HFFc6 (cell line): ENCODE measurements around the gene PTGS1. TPM values are rescaled to one million over a fixed set of nuclear protein-coding genes. Genes with fewer than 3 reads are reported as not detected.

Experiments used
- DNase-seq: peaks from one replicate; pipeline ENCODE4 v3.0.0-alpha.2; 2018
- H3K27ac Mint-ChIP-seq: 2 replicates; pipeline ENCODE4 v1.8.0; 2020; ENCODE audit warnings: mild to moderate bottlenecking, mixed read lengths
- H3K27me3 Mint-ChIP-seq: 2 replicates; pipeline ENCODE4 v1.8.0; 2021; ENCODE audit warnings: mild to moderate bottlenecking, moderate library complexity, mixed read lengths; ENCODE audit not compliant: insufficient read depth
- H3K36me3 Mint-ChIP-seq: 2 replicates; pipeline ENCODE4 v1.8.0; 2021; ENCODE audit warnings: low read depth, mixed read lengths
- H3K4me1 Mint-ChIP-seq: 2 replicates; pipeline ENCODE4 v1.8.0; 2020; ENCODE audit warnings: low read depth, mixed read lengths
- H3K4me3 Mint-ChIP-seq: 2 replicates; pipeline ENCODE4 v1.8.0; 2020; ENCODE audit warnings: mild to moderate bottlenecking, moderate library complexity, mixed read lengths
- H3K9me3 Mint-ChIP-seq: 2 replicates; pipeline ENCODE4 v1.8.0; 2020; ENCODE audit warnings: mild to moderate bottlenecking, mixed read lengths
- CTCF ChIP-seq: fragments of 200-600 bp; sonication (generic); IDR thresholded peaks from 2 replicates; pipeline ENCODE4 v1.5.0; 2021; ENCODE audit warnings: antibody characterized with exemption, mild to moderate bottlenecking
- total RNA-seq, 6 experiments: library from RNA; stranded (reverse); fragmentation: NEBNext Ultra II Directional; extraction: Animal tissue kit (Norgen Biotek cat#: 25700); gene quantifications; 2 replicates in 1 of 6; 3 replicates in 5 of 6; pipeline ENCODE4 v1.2.3, GENCODE V29; 2021

PTGS1 gene
- total RNA-seq, 6 experiments from 2014 or later = 33.0 to 122 (median 102) TPM

- peaks cover 12% of the 10 kb centered on the region; the same call in 1 of the 2 replicates for H3K27me3 Mint-ChIP-seq
- DNase-seq = no peak
- H3K4me3 Mint-ChIP-seq = no peak overlapping the region
- no peaks in the 10 kb centered on the region for H3K36me3 Mint-ChIP-seq
- peaks cover 12% of the 10 kb centered on the region for H3K4me1 Mint-ChIP-seq
- H3K27ac Mint-ChIP-seq = no peak overlapping the region
- TF ChIP-seq CTCF = no peak
- H3K9me3 Mint-ChIP-seq = no peaks in the 10 kb centered on the region
Measured at GRCh38 chr9:122336189-122336588, 34.6 kb upstream of the PTGS1 start.

- H3K36me3 Mint-ChIP-seq = no peaks in the 10 kb centered on the region
- H3K4me1 Mint-ChIP-seq = peaks cover 12% of the 10 kb centered on the region
- no peak for TF ChIP-seq CTCF
- H3K9me3 Mint-ChIP-seq = no peaks in the 10 kb centered on the region
- peaks cover 10% of the 10 kb centered on the region; the same call in 1 of the 2 replicates for H3K27me3 Mint-ChIP-seq
- no peak overlapping the region for H3K27ac Mint-ChIP-seq
- H3K4me3 Mint-ChIP-seq = no peak overlapping the region
- DNase-seq = no peak
Measured at GRCh38 chr9:122336866-122337555, 33.8 kb upstream of the PTGS1 start.

DNA sequence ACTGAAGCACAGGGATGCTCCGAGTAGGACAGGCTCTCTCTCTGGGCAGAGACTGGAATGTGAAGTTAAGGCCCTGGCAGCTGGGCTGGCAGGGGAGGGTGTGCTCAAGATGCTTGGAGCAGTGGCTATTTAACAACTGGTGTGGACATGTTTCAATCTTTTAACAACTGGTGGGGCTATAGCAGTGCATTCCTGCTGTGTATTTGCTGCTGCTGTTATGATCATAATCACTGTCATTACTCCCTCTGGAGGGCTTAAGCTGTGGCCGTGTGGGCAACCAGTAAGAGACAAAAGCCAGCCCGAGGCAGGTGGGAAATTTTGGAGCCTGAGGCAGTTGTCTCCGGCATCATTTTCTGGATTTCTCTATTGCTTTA, 33.3 kb upstream of the PTGS1 start:
- Mint-ChIP-seq H3K4me3 (no peak overlapping the region), H3K27me3 (peaks cover 13% of the 10 kb centered on the region; the same call in 1 of the 2 replicates), H3K36me3 (no peaks in the 10 kb centered on the region), H3K4me1 (peaks cover 12% of the 10 kb centered on the region), H3K27ac (no peak overlapping the region), H3K9me3 (no peaks in the 10 kb centered on the region)
- DNase-seq = no peak
- TF ChIP-seq CTCF = no peak

DNA sequence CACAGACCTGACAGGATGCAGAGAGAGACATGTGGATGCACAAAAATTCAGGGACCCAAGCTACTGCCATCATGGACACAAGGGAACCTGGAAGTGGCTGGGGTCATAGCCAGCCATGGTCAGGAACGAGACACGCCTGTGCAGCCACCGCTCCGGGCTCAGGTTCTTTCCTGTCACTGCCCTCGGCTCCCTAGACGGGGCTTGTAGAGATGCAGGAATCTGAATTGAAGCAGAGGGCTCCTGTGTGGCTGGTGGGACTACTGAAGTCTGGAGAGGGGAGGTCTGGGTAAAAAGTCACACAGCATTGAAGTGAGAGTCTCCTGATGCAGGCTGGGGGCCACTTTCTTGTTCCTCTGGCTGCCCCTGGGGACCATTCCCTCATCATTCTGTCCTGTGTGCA, 32.3 kb upstream of the PTGS1 start:
- no peak overlapping the region for H3K4me3 Mint-ChIP-seq

GRCh38 chr9:122338994-122339393, 31.8 kb upstream of the PTGS1 start:
- no peak for DNase-seq
- Mint-ChIP-seq H3K27me3 (peaks cover 17% of the 10 kb centered on the region; the same call in 1 of the 2 replicates), H3K9me3 (no peaks in the 10 kb centered on the region), H3K4me3 (no peak overlapping the region), H3K36me3 (no peaks in the 10 kb centered on the region), H3K4me1 (peaks cover 12% of the 10 kb centered on the region), H3K27ac (no peak overlapping the region)
- TF ChIP-seq CTCF = no peak

More for the DNA sequence above, 32.3 kb upstream of the PTGS1 start:
- Mint-ChIP-seq H3K27ac (no peak overlapping the region), H3K27me3 (peaks cover 15% of the 10 kb centered on the region; the same call in 1 of the 2 replicates), H3K36me3 (no peaks in the 10 kb centered on the region), H3K4me1 (peaks cover 12% of the 10 kb centered on the region), H3K9me3 (no peaks in the 10 kb centered on the region)
- TF ChIP-seq CTCF = no peak
- DNase-seq = no peak
